Stimulated activated CD8-positive, alpha-beta memory T cell treated with anti-CD3 and anti-CD28 coated beads, Interleukin-7, amount 100 ng/mL, for 1 hour (primary cell): ENCODE results near the gene CEND1.

ENCODE experiments used
- DNase-seq, 2 donors: peaks; one replicate each; pipeline ENCODE4 v3.0.0-alpha.2; 2020; ENCODE audit warnings: low read depth in 2 of 2

The CEND1 gene

DNA sequence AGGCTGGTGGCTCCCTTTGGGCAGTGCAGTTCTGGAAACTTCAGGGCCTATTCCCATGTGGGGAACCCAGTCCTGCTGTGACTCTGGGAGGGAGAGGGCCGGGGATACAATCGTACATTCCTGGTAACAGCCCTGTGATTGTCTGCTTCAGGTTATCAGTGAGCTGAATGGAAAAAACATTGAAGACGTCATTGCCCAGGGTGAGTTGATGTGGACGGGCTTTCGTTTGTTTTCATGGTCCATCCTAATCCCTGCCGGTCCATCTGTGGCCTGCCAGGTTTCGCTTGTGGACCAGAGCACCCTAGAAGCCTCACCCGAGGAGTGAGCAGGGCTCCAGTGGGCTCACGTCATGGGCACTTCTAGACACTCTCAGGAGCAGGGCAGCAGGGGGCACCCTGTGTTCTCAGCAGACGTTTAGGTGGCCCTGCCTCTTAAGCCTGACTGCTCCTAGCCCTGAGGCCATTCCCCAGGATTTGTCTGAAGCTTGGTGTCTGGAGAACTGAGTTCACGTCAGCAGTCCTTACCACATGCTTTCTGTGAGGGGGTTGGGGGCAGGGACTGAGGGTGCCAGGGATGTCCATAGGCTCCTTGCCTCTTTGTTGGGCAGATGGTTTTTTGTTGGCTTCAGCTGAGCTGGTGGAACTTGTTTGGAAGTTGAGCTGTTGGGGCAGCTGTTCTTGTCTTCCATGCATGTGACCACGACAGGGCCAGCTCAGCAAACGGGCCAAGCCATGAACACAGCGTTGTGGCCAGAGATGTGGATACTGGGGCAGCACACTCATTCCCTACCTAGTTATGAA lies 21.8 kb upstream of the CEND1 start:
- DNase-seq, result no peak

DNA sequence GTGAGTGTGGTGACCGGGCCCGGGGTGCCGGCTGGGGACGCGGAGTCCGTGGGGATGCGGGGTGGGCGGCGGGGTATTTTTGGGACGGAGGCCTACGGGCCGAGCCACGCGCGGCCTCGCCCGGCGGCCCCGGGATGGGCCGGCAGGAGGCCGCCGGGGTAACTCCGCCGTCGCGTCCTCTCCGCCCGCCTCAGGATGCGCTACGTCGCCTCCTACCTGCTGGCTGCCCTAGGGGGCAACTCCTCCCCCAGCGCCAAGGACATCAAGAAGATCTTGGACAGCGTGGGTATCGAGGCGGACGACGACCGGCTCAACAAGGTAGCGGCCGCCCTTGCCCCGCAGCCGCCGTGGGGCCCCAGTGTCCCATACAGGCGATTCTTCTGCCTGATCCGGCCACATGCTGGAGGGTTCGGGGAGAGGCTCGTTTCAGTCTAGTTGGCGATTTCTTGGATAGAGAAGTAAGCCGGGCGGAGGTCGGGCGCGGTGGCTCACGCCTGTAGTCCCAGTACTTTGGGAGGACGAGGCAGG lies 20.2 kb upstream of the CEND1 start:
- no peak for DNase-seq

DNA sequence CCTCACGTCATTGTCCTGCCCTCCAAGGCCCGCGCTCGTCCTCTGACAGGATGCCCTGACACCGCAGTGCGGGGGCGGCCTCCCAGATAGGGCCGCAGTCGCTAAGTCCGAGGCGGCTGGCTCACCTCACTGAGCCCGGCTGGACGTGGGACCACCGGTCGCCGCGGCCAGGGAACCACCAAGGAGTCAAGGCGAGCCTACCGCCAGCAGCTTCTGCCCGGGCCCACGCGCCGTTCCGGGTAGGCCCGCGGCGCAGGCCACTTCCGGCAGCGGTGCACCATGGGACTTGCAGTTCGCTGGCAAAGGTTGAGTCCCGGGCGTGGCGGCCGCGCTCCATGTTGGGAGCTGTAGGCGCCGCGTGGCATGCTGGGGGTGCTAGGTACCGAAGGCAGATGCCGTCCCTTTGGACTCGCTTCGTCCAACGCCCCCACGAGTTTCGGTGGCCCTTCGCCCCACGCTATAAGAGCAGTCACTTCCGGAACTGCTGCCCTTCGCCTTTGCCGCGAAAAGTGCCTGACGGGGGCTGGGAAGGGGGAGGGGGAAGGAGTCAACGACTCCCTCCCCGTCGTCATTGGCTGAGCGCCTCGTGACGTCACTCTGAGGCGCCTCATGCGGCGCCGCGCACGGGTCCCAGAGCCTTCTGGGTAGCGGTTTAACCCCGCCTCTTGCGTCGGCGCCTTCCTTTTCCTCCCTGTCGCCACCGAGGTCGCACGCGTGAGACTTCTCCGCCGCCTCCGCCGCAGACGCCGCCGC lies 19.6 kb upstream of the CEND1 start, which contains the start of gene RPLP2:
Gene RPLP2 (plus strand): TSS at position 681 of the 753 bp plus-strand sequence. CDS start 268 bp downstream, outside the sequence.
- peak; percentile 95 to 97 for DNase-seq

DNA sequence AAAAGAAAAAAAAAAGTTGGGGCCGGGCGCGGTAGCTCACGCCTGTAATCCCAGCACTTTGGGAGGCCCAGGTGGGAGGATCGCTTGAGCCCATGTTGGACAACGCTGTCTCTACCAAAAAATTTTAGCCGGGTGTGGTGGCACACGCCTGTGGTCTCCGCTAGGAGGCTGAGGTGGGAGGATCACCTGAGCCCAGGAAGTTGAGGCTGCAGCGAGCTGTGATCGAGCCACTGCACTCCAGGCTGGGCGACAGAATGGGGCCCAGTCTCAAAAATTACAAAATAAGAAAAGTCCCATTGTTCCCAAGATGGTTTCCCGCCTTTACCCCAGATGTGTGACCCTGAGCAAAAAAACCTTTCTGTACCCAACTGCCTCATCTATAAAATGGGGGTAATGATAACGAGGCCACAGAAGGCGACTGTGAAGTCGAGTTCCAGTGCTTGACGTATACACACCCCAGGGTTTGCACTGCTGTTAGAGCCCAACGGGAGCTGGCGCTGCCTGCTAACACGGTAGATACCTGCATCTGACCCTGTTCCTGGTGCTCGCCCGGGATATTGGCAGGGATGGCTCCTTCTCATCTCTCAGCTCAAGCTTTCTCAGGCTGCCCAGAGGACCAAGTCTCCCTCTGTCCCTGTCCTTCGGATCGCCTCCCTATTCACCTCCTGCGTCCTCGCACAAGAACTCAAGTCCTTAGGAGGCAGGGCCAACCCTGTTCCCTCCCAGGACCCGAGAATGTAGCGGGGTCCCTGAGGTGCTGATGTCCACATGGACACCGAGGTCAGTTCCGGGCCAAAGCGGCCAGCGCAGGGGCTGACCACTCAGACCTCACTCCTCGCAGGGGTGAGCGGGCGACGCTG lies 18.8 kb upstream of the CEND1 start:
- no peak for DNase-seq

GRCh38 chr11:804599-804964 lies 14.7 kb upstream of the CEND1 start:
- no peak for DNase-seq

DNA sequence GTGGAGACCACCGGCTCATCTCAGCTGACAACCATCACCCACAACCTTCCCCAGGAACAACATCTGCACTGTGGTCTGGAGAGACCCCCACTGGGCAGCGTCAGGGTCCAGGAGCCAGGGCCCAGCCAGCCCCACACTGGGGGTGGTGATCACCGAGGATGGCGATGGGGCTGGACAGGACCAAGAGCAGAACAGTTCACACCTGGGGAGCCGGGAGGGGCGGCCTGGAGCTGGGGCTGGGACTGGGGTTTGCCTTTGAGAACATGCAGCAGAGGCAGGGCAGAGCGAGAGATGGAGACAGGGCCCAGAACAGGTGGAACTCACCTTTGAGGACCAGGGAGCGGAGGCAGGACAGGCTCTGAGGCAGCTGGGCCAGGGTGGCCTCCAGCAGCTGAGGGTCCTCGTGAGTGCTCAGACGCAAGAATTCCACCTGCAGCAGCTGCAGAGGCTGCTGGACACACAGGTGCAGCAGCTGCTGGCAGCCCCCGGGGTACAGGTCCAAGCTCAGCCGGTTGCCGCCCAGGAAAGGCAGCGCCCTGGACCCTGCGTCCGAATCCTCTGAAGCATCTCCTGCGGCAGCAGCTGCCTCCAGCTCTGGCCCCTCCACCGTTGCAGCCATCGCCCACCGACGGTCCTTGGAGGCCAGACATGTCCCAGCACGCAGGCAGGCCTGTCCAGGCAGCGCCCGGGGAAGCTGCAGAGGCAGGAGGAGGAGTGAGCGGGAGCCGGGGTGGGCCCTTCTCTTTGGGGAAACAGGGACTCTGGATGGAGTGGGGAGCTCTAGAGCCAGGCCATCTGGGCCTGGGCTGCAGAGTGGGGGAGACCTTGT lies 14.1 kb upstream of the CEND1 start:
- no peak for DNase-seq

GRCh38 chr11:803467-803742 lies 13.5 kb upstream of the CEND1 start:
- no peak for DNase-seq

GRCh38 chr11:802693-803466 lies 13.0 kb upstream of the CEND1 start:
- DNase-seq, result no peak

DNA sequence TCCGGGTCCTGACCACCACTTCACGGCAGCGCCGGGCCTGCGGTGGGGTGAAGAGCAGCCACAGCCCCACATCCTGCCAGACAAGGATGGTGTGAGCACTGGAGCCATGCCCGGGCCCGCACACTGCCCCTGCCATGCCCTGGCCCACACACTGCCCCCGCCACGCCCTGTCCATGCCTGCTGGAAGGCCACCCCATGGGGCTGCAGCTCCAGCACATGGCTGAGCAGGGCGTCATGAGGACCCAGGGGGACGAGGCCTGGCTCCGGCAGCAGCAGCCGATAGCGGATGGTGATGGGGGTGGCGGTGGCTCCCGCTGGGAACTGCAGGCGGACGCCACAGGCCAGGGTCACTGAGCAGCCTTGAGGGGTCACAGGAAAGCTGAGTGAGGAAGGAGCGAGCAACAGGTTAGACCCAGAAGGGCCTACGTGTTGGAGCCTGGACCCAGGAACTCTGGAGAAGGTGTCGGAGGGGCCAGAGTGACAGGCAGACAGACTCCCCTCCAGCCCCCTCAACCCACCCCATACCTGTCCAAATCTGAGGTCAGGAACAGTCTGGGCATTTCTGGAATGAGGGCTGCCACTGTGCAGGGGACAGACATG lies 12.2 kb upstream of the CEND1 start:
- DNase-seq, result no peak

DNA sequence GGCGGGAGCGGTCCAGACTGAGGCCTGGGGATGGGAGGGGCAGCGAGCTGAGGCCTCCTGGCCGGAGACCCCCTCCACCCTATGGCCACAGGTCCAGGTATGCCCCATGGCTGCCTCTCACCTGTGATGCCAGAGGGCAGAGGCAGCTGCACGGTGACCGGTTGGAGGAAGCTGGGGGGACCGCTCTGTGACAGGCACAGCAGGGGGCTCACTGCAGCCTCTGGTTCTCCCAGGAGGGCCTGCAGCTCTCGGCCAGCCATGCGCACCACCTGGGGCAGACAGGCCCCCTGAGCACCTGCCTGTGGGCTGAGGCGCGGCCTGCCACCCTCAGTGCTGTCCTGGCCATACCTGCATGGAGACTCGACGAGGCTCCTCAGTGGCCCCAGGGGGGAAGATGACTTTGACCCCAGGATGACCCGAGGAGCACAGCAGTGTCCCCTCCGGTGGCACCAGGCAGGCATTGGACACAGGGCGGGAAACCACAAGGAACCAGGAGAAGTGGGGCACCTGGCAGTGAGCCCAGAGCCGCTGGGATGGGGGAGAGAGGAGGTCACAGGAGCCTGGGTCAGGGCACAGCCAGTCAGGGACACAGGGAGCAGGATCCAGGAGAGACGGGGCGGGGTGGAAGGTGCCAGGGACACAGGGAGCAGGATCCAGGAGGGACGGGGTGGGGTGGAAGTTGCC lies 11.3 kb upstream of the CEND1 start:
- no peak for DNase-seq

GRCh38 chr11:800473-800872 lies 10.6 kb upstream of the CEND1 start:
- DNase-seq, result no peak

- DNase-seq, result no peak
Observed at GRCh38 chr11:799641-800316, 9.9 kb upstream of the CEND1 start.

DNA sequence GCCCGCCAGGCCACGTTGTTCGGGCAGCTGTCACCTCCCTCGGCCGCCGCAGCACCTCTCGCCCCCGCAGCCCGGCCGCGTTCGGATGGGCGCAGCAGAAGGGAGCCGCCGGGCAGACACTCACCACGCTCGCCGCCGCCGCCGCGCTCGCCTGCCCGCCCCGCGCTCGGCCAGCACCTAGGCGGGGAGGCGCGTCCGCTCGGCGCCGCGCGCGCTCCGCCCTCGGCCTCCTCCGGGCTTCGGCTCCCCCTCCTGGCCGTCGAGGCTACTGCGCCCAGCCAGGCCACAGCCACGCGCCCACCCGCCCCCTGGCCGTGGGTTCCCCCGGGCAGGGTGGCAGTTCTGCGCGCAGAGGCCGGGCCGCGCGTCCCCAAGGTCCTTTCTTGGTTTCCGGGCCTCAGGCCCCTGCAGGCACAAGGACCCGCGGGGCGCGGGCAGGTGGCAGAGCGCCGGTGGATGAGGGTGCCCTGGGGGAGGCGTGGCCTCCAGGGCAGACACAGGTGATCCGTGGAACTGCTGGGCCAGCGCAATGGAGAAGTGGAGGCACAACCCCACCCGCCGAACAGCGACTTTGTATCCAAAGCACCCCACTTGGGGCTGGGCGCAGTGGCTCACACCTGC lies 8.3 kb upstream of the CEND1 start, which contains the start of gene SLC25A22:
Gene SLC25A22 (minus strand): TSS at position 189 of the 621 bp plus-strand sequence. CDS start 3,275 bp downstream, outside the sequence.
- DNase-seq, result peak; percentile 72 to 78

GRCh38 chr11:797296-798092 lies 7.6 kb upstream of the CEND1 start:
- DNase-seq, result peak in 1 of 2 donors; percentile 43

DNA sequence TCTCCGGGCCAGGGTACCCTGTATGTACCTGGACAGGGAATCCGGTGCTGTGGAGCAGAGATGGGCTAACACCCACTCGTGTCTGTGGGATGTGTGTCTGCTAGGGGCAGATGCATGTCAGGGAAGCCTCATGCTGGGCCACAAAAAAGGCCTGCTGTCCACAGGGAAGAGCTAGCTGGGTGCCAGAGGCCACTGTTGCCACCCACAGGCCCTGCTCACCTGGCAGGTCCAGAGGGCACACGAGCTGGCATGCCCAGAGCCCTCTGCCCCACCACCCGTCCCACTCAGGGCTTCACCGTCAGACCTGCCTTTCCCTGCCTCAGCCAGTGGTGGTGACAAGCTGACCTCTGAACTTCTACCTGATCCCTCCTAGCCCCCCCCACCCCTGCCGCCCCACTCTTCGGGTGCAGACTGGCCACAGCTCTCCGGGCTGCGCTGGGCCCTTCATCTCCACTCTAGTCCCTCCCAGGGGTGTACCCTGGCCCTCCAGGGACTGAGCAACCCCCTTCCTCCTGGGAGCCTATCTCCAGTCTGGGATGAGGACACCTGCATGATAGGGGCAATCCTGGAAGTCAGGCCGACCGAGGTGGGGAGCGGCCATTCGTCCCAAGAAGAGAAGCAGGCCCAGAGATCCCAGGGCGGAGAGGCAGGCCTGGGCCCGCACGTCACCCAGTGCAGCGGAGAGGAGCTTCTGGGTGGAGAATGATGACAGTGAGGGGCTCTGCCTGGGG lies 6.8 kb upstream of the CEND1 start:
- DNase-seq, result no peak

GRCh38 chr11:795634-796564 lies 6.0 kb upstream of the CEND1 start:
- DNase-seq, result peak in 1 of 2 donors; percentile 44
